Left cardiac atrium (tissue), 4 donors: ENCODE results near the gene MED1. TPM values are rescaled to one million over a fixed set of nuclear protein-coding genes. Genes with fewer than 3 reads are reported as not detected.
"Not testable (repeated sequence)": the region's sequence is repeated elsewhere in the genome, so short reads cannot be mapped to it uniquely, and the experiment has no call there.

Source experiments
- ATAC-seq, 2 donors: fragments of 200-7000 bp; cut with Tn5 transposase; one replicate each; pipeline ENCODE4 v1.9.1; 2020; ENCODE audit warnings: mild to moderate bottlenecking in 2 of 2, moderate library complexity in 2 of 2
- DNase-seq: peaks from one replicate; pipeline ENCODE4 v3.0.0-alpha.2; 2020
- intact Hi-C, 2 donors: fragments of 100-400 bp; cut with DNase I; formaldehyde crosslinking; loops; one replicate each; pipeline versions ENCODE4 v1.14.1 to v1.15.1; 2022 to 2023
- total RNA-seq, 2 donors: library from RNA; stranded (reverse); fragmentation: NEBNext Ultra II Directional; extraction: Animal tissue kit (Norgen Biotek cat#: 25700); gene quantifications; one replicate each; pipeline ENCODE4 v1.2.1, GENCODE V29; 2021
- donor health status: DM: no; HTN: yes; CAD: no.
- donor health status: DM: no; HTN: yes; CAD: no; lungs with severe emphysema.
- donor health status: DM: yes; HTN: yes; CAD: no.
- donor health status: Dilated cardiomyopathy.

The MED1 gene
- total RNA-seq, 2 donors from 2014 or later, result 21.1 to 27.2 TPM

DNA sequence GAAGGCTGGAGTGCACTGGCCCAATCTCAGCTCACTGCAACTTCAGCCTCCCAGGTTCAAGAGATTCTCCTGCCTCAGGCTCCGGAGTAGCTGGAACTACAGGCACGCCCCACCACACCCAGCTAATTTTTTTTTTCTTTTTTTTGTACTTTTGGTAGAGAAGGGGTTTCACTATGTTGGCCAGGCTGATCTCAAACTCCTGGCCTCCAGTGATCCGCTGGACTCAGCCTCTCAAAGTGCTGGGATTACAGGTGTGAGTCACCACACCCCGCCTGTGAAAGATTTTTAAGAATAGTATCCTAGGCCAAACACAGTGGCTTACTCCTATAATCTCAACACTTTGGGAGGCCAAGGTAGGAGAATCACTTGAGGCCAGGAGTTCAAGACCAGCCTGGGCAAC lies 83.3 kb downstream of the MED1 start:
- DNase-seq, ATAC-seq, intact Hi-C loops: not testable (repeated sequence)

DNA sequence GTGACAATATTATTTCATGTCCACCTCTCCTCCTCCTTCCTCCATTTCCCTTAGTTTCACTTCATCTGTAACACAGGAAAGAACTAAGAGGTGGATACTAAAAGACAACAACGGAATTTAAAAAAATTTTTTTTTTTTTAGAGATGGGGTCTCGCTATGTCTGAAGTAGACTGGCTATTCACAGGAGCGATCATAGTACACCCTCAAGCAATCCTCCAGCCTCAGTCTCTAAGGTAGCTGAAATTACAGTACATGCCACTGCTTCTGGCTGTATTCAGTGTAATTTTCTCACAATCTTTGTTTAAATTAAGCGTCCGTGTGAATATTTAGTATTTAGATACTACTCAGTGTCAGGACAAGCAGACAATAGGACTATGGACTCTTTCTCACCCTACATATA lies 85.2 kb downstream of the MED1 start:
- DNase-seq (no peak), ATAC-seq (no peak)
- intact Hi-C loops, result no loop called here

DNA sequence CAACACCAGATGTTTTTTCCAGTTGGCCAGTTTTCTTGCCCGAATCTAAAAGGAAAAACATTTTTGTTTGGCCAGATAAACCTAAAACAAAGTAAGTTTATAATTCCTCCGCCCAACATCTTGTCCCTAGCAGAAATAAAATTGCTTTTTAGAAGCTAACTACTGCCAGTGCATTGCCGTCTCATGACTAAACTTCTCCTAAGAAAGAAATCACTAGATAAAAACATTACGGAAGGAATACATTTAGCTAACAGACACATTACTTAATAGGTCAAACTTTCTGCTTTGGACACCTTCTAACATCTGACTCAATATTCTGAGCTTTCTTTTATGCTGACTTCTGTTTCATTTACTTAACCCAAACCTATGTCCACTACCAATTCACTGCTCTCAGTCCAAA lies 85.8 kb downstream of the MED1 start:
- intact Hi-C loops, result no loop called here
- ATAC-seq, result peak; percentile 57 to 81
- no peak for DNase-seq

DNA sequence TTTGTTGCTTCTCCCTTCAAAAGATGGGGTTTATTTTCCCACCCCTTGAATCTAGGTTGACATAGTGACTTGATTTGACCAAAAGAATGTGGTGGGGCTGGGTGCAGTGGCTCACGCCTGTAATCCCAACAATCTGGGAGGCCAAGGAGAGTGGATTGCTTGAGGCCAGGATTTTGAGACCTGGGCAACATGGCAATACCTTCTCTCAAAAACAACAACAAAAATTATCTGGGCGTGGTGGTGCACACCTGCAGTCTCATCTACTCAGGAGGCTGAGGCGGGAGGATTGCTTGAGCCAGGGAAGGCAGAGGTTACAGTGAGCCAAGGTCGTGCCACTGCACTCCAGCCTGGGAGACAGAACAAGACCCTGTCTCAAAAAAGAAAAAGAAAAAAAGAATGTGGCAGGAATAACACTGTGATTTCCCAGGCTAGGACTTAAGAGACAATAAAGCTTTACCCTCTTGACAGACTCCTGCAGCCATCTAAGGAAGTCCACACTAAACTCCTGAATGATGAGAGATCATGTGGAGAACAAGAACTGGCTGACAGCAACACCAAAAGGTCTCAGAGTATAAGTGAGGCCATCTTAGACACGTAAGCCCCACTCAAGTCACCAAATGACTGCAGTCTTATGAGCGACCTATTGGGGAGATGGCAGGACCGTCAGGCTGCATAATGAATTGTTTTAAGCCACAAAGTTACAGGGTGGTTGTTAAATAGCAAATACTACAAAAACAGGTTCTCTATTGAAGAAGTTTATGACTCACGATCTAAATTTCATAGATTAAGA lies 86.6 kb downstream of the MED1 start:
- DNase-seq, result no peak
- ATAC-seq, result peak in 1 of 2 donors; percentile 56
- intact Hi-C loops, result no loop called here

DNA sequence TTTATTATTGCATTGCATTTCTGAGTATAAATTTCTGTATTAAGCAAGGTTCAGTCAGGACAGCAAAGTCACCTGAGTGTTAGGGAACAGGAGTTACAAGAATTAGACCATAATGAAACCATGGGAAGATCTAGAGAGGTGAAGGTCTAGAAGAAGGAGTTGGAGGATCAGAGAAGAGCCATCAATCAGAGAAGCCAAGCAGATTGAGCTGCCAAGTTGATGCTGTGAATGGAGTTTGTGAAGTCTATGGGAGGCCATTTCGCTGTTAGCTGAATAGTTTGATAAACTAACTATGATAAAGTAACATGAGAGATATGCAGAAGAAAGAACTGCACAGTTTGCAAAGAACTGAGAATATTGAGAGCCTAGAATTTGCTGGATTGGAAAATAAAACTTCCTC lies 90.0 kb downstream of the MED1 start:
- no peak for DNase-seq
- intact Hi-C loops, result no loop called here
- no peak for ATAC-seq

DNA sequence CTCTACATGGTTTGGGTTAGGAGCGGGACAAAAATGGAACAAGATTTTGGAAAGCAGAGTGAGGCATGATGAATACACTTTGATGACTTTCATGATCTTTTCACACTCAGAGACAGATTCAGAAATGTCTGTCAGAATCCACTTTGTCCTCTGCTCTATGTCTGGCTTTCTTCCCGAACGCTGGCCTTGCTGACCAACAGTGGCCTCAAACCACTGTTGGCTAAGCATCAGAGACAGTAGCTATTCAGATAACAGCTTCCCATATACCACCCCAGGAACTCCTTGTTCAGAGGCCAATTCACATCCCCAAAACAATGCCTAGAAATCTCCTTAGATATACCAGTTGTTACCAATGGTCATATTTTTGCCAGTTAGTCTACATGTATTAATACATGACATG lies 90.5 kb downstream of the MED1 start:
- peak; percentile 27 to 37 for ATAC-seq
- intact Hi-C loops, result no loop called here
- DNase-seq, result no peak

DNA sequence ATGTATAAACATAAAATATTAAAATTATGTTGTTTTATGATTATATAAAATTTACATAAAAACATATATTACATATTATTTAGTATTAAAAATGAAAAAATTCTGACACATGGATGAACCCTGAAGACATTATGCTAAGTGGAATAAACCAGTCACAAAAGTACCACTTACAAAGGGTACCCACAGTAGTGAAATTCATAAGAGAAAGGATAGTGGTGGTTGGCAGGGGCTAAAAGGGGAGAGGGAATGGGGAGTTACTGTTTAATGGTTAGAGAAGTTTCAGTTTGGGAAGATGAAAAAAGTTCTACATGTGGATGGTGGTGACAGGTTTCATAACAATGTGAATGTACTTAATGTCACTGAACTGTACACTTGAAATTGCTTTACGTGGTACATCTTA lies 91.1 kb downstream of the MED1 start:
- intact Hi-C loops, result no loop called here
- ATAC-seq, result no peak
- no peak for DNase-seq

DNA sequence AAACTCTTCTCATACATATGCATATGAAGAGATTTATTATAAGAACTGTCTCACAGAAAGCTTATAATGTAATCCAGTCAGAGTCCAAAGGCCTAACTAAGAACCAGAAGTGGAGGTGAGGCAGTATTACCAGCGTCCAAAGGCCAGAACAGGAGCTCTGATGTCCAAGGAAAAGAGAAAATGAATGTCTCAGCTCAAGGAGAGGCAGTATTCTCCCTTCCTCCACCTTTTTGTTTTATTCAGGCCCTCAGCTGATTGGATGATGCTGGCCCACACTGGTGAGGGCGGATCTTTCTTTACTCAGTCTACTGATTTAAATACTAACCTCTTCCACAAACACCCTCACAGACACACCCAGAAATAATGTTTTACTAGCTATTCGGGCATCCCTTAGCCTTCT lies 93.1 kb downstream of the MED1 start:
- no peak for ATAC-seq
- intact Hi-C loops, result no loop called here
- DNase-seq, result no peak

DNA sequence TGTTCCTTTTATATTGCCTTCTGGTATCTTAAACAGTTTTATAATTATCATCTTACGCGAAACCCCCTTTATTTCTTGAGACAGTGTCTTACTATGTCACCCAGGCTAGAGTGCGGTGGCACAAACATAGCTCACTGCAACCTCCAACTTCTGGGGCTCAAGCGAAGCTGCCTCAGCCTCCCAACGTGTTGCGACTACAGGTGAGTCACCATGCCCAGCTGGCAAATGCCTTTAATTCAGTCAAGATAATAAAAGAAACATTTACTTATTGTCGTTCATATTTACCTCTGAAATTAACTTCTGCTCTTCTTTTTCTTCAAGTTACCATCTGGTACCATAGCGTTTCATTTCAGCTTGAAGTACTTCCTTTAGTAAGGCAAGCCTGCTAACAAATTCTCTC lies 93.6 kb downstream of the MED1 start:
- DNase-seq (no peak), ATAC-seq (no peak)
- intact Hi-C loops, result no loop called here

Other genes with a start within 250 kb of the MED1 start
- 1 to 10 TPM; 1.4 to 5.9 TPM for gene STAC2, start 225.3 kb downstream of the MED1 start, total RNA-seq
- gene FBXL20, start 49.6 kb downstream of the MED1 start, total RNA-seq, result 10 to 100 TPM in 1 of 2 donors, 1 to 10 TPM in 1; 6.1 to 11.4 TPM
- gene CDK12, start 10.2 kb upstream of the MED1 start, total RNA-seq, result 10 to 100 TPM; 23.7 to 28.6 TPM
- not detected for gene NEUROD2, start 156.7 kb upstream of the MED1 start, total RNA-seq
- 1 to 10 TPM; 4.0 to 5.3 TPM for gene PPP1R1B, start 175.7 kb upstream of the MED1 start, total RNA-seq
- 10 to 100 TPM; 22.8 to 24.8 TPM for gene STARD3, start 185.9 kb upstream of the MED1 start, total RNA-seq
- gene TCAP, start 214.1 kb upstream of the MED1 start, total RNA-seq, result 1,000 to 10,000 TPM; 1,910 to 2,797 TPM
- gene PNMT, start 217.2 kb upstream of the MED1 start, total RNA-seq, result 10 to 100 TPM in 1 of 2 donors, 1 to 10 TPM in 1; 9.7 to 11.2 TPM
- gene PGAP3, start 236.8 kb upstream of the MED1 start, total RNA-seq, result 10 to 100 TPM in 1 of 2 donors, 1 to 10 TPM in 1; 9.7 to 18.1 TPM
- 10 to 100 TPM; 72.7 to 78.5 TPM for gene ERBB2, start 248.8 kb upstream of the MED1 start, total RNA-seq